SK-N-SH (cell line): Measurements from ENCODE around the gene KCNB1.

Experiments
- EZH2phosphoT487 ChIP-seq: fragments of 200-600 bp; sonication (generic); IDR thresholded peaks from 2 replicates; pipeline ENCODE4 v1.6.1; 2017; ENCODE audit warnings: low read depth, mixed run types, mild to moderate bottlenecking, antibody characterized with exemption, moderate library complexity, borderline replicate concordance
- MXI1 ChIP-seq: IDR thresholded peaks from 2 replicates; pipeline ENCODE4 v1.6.1; 2012; ENCODE audit warnings: mild to moderate bottlenecking, low read depth, low read length, improper control_type of control experiment
- REST ChIP-seq: IDR thresholded peaks from 2 replicates; pipeline ENCODE4 v1.6.1; 2012; ENCODE audit warnings: mild to moderate bottlenecking, low read depth, low read length, moderate library complexity
- TF ChIP-seq, protein P1 (sequence below): fragments of 200-600 bp; sonication (generic); IDR thresholded peaks from 2 replicates; pipeline ENCODE4 v1.6.1; 2017; ENCODE audit warnings: antibody characterized with exemption, mild to moderate bottlenecking, moderate library complexity

GRCh38 chr20:49460131-49460530 lies 22.3 kb downstream of the KCNB1 start:
- TF ChIP-seq MXI1 (no peak), EZH2phosphoT487 (no peak), REST (no peak)
- TF ChIP-seq, protein P1, sequence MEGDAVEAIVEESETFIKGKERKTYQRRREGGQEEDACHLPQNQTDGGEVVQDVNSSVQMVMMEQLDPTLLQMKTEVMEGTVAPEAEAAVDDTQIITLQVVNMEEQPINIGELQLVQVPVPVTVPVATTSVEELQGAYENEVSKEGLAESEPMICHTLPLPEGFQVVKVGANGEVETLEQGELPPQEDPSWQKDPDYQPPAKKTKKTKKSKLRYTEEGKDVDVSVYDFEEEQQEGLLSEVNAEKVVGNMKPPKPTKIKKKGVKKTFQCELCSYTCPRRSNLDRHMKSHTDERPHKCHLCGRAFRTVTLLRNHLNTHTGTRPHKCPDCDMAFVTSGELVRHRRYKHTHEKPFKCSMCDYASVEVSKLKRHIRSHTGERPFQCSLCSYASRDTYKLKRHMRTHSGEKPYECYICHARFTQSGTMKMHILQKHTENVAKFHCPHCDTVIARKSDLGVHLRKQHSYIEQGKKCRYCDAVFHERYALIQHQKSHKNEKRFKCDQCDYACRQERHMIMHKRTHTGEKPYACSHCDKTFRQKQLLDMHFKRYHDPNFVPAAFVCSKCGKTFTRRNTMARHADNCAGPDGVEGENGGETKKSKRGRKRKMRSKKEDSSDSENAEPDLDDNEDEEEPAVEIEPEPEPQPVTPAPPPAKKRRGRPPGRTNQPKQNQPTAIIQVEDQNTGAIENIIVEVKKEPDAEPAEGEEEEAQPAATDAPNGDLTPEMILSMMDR = no peak
